Sciatic nerve (tissue), 2 donors: ENCODE results near the gene PSMA1. TPM values are rescaled to one million over a fixed set of nuclear protein-coding genes. Genes with fewer than 3 reads are reported as not detected.

ENCODE experiments used
- ATAC-seq: fragments of 200-7000 bp; cut with Tn5 transposase; one replicate; pipeline ENCODE4 v1.9.1; 2020; ENCODE audit warnings: mild to moderate bottlenecking, moderate library complexity
- DNase-seq: peaks from one replicate; pipeline ENCODE4 v3.0.0-alpha.2; 2020; ENCODE audit warnings: low spot score
- intact Hi-C: fragments of 100-400 bp; cut with DNase I; formaldehyde crosslinking; loops from one replicate; pipeline ENCODE4 v1.14.2; 2022
- total RNA-seq: library from RNA; stranded (reverse); fragmentation: NEBNext Ultra II Directional; extraction: Animal tissue kit (Norgen Biotek cat#: 25700); gene quantifications from one replicate; pipeline ENCODE4 v1.2.1, GENCODE V29; 2021
- donor health status: DM: no; HTN: no; CAD: no.
- donor health status: DM: no; HTN: no; CAD: no.

PSMA1 gene
- total RNA-seq, 1 donor from 2014 or later: 100 TPM

DNA sequence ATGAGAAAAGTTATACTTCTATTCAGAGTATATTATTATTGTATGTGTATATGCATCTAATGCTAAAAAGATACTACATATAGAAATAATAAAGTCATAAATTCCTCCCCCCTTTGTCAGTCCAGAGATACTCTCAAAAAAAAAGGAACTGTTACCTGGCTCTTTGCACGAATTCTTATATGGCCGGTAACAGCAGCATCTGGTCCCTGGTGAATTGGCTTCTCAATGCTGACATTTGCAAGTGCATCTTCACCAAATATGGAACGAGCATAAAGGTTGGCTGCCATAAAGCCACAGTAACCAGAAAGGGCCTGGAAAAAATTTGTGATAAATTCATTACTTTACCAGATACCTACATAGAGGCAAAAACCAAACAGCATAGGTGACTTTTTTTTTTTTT is 61.8 kb downstream of the PSMA1 start:
- DNase-seq (no peak), ATAC-seq (no peak)
- intact Hi-C loops: loop anchor here (10.0 kb wide), 1 partner anchor 154 kb away; no protein-coding TSS in a partner anchor

GRCh38 chr11:14455648-14456430 is 64.3 kb downstream of the PSMA1 start:
- DNase-seq: no peak
- intact Hi-C loops: loop anchor here (10.0 kb wide), 1 partner anchor 151 kb away; no protein-coding TSS in a partner anchor
- no peak for ATAC-seq

Other genes starting within 250 kb of the PSMA1 start
- gene RRAS2, start 161.2 kb downstream of the PSMA1 start, total RNA-seq: 23.4 TPM
- 86.6 TPM for gene COPB1, start 20.6 kb downstream of the PSMA1 start, total RNA-seq
- 7.8 TPM for gene PDE3B, start 123.4 kb upstream of the PSMA1 start, total RNA-seq